Endothelial cell of umbilical vein (primary cell): ENCODE data around the gene SIPA1L3. TPM values are rescaled to one million over a fixed set of nuclear protein-coding genes. Genes with fewer than 3 reads are reported as not detected.

Experiments used
- BruUV-seq: library from RNA; stranded (reverse); fragments of 400-500 nt; replicated peaks from 2 replicates; lab custom pipeline; 2021; lab: Mats Ljungman, UMichigan
- CTCF ChIA-PET: fragments of 300-600, 350-600 bp; sonication (Branson Sonifier 250); formaldehyde crosslinking; loops from one replicate; lab custom pipeline; 2021; ENCODE audit warnings: antibody characterized with exemption, inconsistent platforms; lab: Charles Lee
- POLR2A ChIA-PET: fragments of 300-600, 350-600 bp; sonication (Branson Sonifier 250); formaldehyde crosslinking; loops from one replicate; lab custom pipeline; 2021; ENCODE audit warnings: antibody characterized with exemption, inconsistent platforms; lab: Charles Lee
- DNase-seq: peaks from one replicate; pipeline ENCODE4 v3.0.0-alpha.2; 2011; ENCODE audit warnings: low read depth, low spot score
- FAIRE-seq: peaks from 2 replicates; lab custom pipeline; 2011; peaks lifted over from hg19 to GRCh38; lab: Jason Lieb, UNC
- H2AFZ ChIP-seq: 2 replicates; pipeline ENCODE4 v1.6.0; 2012; ENCODE audit warnings: low read depth, low read length, control low read depth, inconsistent platforms
- H3K27ac ChIP-seq: 2 replicates; pipeline ENCODE4 v1.5.1; 2011; ENCODE audit warnings: low read depth, mild to moderate bottlenecking, control low read depth, low read length, moderate library complexity; ENCODE audit not compliant: insufficient read depth
- H3K27me3 ChIP-seq, 2 experiments: 2 replicates each; pipeline versions ENCODE4 v1.6.0 to v1.6.1; 2011; ENCODE audit warnings: low read length in 2 of 2, mixed read lengths in 1 of 2; ENCODE audit not compliant: control insufficient read depth in 2 of 2, insufficient read depth in 2 of 2
- H3K36me3 ChIP-seq, 2 experiments: 2 replicates in 1 of 2; 3 replicates in 1 of 2; pipeline ENCODE4 v1.5.1; 2011; ENCODE audit warnings: low read length in 2 of 2, mild to moderate bottlenecking in 1 of 2, moderate library complexity in 1 of 2; ENCODE audit not compliant: control insufficient read depth in 2 of 2, insufficient read depth in 2 of 2; ENCODE audit errors: extremely low read depth in 1 of 2
- H3K4me1 ChIP-seq: 3 replicates; pipeline ENCODE4 v1.5.1; 2011; ENCODE audit warnings: mild to moderate bottlenecking, low read length; ENCODE audit not compliant: control insufficient read depth, insufficient read depth; ENCODE audit errors: extremely low read depth
- H3K4me2 ChIP-seq: 2 replicates; pipeline ENCODE4 v1.6.1; 2011; ENCODE audit warnings: low read length, control low read depth, mixed read lengths; ENCODE audit not compliant: insufficient read depth
- H3K4me3 ChIP-seq, 3 experiments: fragments of 200-600 bp in 1 of 3; sonication (generic), shearing (Covaris generic) in 1 of 3; replicated peaks in 1 of 3; 2 replicates each; pipeline ENCODE4 v1.5.1; 2011 to 2016; ENCODE audit warnings: control low read depth in 3 of 3, low read length in 3 of 3, mild to moderate bottlenecking in 2 of 3, inconsistent platforms in 1 of 3, low read depth in 1 of 3, moderate library complexity in 1 of 3; ENCODE audit not compliant: insufficient read depth in 1 of 3
- H3K79me2 ChIP-seq: 2 replicates; pipeline ENCODE4 v1.6.0; 2012; ENCODE audit warnings: low read length, inconsistent platforms; ENCODE audit not compliant: control insufficient read depth, insufficient read depth
- H3K9ac ChIP-seq: replicated peaks from 2 replicates; pipeline ENCODE3; 2011; ENCODE audit warnings: low read length, control low read depth; ENCODE audit not compliant: insufficient read depth; ENCODE audit errors: extremely low read depth
- H3K9me1 ChIP-seq: replicated peaks from 3 replicates; pipeline ENCODE4 v1.6.0; 2011; ENCODE audit warnings: mild to moderate bottlenecking, low read length; ENCODE audit not compliant: control insufficient read depth, insufficient read depth; ENCODE audit errors: extremely low read depth
- H3K9me3 ChIP-seq: replicated peaks from 2 replicates; pipeline ENCODE4 v1.5.1; 2012; ENCODE audit warnings: low read length, inconsistent platforms; ENCODE audit not compliant: control insufficient read depth, insufficient read depth
- H4K20me1 ChIP-seq: replicated peaks from 2 replicates; pipeline ENCODE3; 2011; ENCODE audit warnings: mild to moderate bottlenecking, low read length; ENCODE audit not compliant: control insufficient read depth, insufficient read depth; ENCODE audit errors: extremely low read depth
- EZH2 ChIP-seq: IDR thresholded peaks from 2 replicates; pipeline ENCODE4 v1.6.1; 2012; ENCODE audit warnings: borderline replicate concordance, low read depth, mild to moderate bottlenecking, moderate library complexity, low read length, inconsistent platforms; ENCODE audit not compliant: severe bottlenecking
- FOS ChIP-seq: IDR thresholded peaks from 2 replicates; pipeline ENCODE4 v1.6.1; 2011; ENCODE audit warnings: mild to moderate bottlenecking, low read length, moderate library complexity, borderline replicate concordance; ENCODE audit not compliant: insufficient read depth
- GATA2 ChIP-seq: IDR thresholded peaks from 2 replicates; pipeline ENCODE4 v1.7.0; 2011; ENCODE audit warnings: low read depth, mild to moderate bottlenecking, moderate library complexity, mixed read lengths, low read length; ENCODE audit not compliant: insufficient read length, insufficient read depth
- JUN ChIP-seq: IDR thresholded peaks from 2 replicates; pipeline ENCODE4 v1.6.1; 2011; ENCODE audit warnings: borderline replicate concordance, low read depth; ENCODE audit not compliant: insufficient read length, insufficient read depth
- MYC ChIP-seq: IDR thresholded peaks from one replicate; pipeline ENCODE4 v1.6.1; 2011; ENCODE audit warnings: mild to moderate bottlenecking, low read depth, low read length
- POLR2A ChIP-seq: IDR thresholded peaks from 2 replicates; pipeline ENCODE4 v1.6.1; 2012; ENCODE audit warnings: low read depth, mild to moderate bottlenecking, control low read depth, low read length
- POLR2AphosphoS5 ChIP-seq: IDR thresholded peaks from 2 replicates; pipeline ENCODE4 v1.6.1; 2012; ENCODE audit warnings: low read depth, mild to moderate bottlenecking, control low read depth, low read length, moderate library complexity; ENCODE audit not compliant: insufficient read depth
- dilution Hi-C: fragments of 300-500 bp; cut with MboI; formaldehyde crosslinking; loops from one replicate; pipeline ENCODE4 v1.15.0; 2019; ENCODE audit warnings: low sequenced_read_pairs; ENCODE audit not compliant: extremely low pct_ligation_motif_present
- intact Hi-C: fragments of 100-400 bp; cut with micrococcal nuclease; formaldehyde crosslinking; loops from one replicate; pipeline ENCODE4 v1.10.0; 2022
- polyA plus RNA-seq, 4 experiments: library from polyadenylated mRNA; depleted of rRNA in 3 of 4; stranded (reverse) in 3 of 4; unstranded in 1 of 4; fragments of >200 nt; gene quantifications; 2 replicates each; pipeline versions ENCODE4 v1.2.1 to v1.2.3, GENCODE V29; 2011 to 2012; ENCODE audit warnings: missing spikeins in 1 of 4
- total RNA-seq: library from RNA; stranded (reverse); gene quantifications from 2 replicates; pipeline ENCODE4 v1.2.3, GENCODE V29; 2021
- TF ChIP-seq, protein P1 (sequence below), 2 donors: IDR thresholded peaks; 1 replicate in 1 of 2; 2 replicates in 1 of 2; pipeline ENCODE4 v1.5.1; 2011; ENCODE audit warnings: low read length in 2 of 2, mild to moderate bottlenecking in 2 of 2, moderate library complexity in 2 of 2, control low read depth in 1 of 2, inconsistent platforms in 1 of 2, low read depth in 1 of 2; ENCODE audit not compliant: insufficient read depth in 1 of 2; ENCODE audit errors: extremely low read depth in 1 of 2
- TF ChIP-seq, protein P2 (sequence below): IDR thresholded peaks from 2 replicates; pipeline ENCODE4 v1.6.1; 2011; ENCODE audit not compliant: insufficient read depth, insufficient read length

SIPA1L3 gene
- total and polyA plus RNA-seq, 2 donors (not counting 3 experiments of a cell fraction or from before 2014, with no cell fraction given): 14.2 to 47.2 TPM

DNA sequence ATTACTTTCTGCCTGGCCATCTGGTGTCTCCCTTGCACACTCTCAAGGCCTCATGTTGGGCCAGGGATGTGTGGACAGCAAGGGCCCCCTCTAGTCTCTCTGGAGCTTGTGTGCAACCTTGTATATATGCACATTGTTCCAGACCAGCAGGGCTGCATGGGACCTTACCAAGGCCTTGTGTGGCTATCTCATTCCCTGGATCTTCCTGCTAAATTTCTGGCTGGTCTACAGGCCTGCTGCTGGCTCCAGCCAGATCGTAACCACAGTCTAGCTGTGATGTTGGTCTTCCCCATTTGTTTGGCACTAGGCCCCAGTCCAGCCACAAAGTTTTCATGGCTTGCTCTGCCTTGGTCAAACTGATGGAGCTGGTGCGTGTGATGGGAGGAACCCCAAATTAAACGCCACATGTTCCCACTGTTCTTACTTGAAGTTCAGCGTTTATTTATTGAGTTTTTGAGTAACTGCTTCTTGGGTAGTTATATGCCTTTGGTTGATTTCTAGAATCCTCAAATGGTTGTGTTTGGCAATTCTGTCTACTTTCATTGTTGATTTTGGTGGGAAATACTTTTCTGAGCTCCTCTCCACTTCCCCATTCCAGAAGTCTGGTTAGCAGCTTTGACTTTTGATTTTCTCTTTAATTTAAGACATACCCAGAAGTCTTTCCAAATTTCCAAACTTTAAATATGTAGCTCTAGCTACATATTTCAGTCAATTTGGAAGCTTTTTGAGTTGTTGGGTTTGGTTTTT lies 56.4 kb downstream of the SIPA1L3 start:
- Histone ChIP-seq H3K36me3 (no peaks in the 10 kb centered on the region), H3K79me2 (peaks cover 57% of the 10 kb centered on the region), H3K4me2 (no peak overlapping the region), H4K20me1 (no peaks in the 10 kb centered on the region), H3K9me1 (no peaks in the 10 kb centered on the region), H3K4me3 (no peak overlapping the region), H3K4me1 (peaks cover 18% of the 10 kb centered on the region), H2AFZ (no peak overlapping the region), H3K9ac (no peak overlapping the region), H3K9me3 (no peaks in the 10 kb centered on the region), H3K27me3 (no peaks in the 10 kb centered on the region), H3K27ac (no peak overlapping the region)
- POLR2A ChIA-PET: no interaction called here
- intact Hi-C loops: loop anchor here (2.0 kb wide), 1 partner anchor 41 kb away; no protein-coding TSS in a partner anchor
- no TSS peak for BruUV-seq
- TF ChIP-seq JUN: no peak
- TF ChIP-seq POLR2AphosphoS5: no peak
- TF ChIP-seq POLR2A: no peak
- no peak for TF ChIP-seq FOS
- no peak for TF ChIP-seq EZH2
- TF ChIP-seq, protein P1, sequence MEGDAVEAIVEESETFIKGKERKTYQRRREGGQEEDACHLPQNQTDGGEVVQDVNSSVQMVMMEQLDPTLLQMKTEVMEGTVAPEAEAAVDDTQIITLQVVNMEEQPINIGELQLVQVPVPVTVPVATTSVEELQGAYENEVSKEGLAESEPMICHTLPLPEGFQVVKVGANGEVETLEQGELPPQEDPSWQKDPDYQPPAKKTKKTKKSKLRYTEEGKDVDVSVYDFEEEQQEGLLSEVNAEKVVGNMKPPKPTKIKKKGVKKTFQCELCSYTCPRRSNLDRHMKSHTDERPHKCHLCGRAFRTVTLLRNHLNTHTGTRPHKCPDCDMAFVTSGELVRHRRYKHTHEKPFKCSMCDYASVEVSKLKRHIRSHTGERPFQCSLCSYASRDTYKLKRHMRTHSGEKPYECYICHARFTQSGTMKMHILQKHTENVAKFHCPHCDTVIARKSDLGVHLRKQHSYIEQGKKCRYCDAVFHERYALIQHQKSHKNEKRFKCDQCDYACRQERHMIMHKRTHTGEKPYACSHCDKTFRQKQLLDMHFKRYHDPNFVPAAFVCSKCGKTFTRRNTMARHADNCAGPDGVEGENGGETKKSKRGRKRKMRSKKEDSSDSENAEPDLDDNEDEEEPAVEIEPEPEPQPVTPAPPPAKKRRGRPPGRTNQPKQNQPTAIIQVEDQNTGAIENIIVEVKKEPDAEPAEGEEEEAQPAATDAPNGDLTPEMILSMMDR (IDR thresholded peaks at IDR 0.05; ENCODE audit: extremely low read depth in 1 of 2, insufficient read depth in 1 of 2, low read depth in 1 of 2, low read length in 2 of 2): no peak
- TF ChIP-seq, protein P2, sequence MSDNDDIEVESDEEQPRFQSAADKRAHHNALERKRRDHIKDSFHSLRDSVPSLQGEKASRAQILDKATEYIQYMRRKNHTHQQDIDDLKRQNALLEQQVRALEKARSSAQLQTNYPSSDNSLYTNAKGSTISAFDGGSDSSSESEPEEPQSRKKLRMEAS: no peak
- no peak for TF ChIP-seq GATA2
- TF ChIP-seq MYC: no peak
- DNase-seq (peak; percentile 29), FAIRE-seq (no peak)
- CTCF ChIA-PET: interaction anchor here (0.9 to 2.0 kb wide), 4 partner anchors 11 to 61 kb away, joined by 4 to 12 read pairs (median 4); no protein-coding TSS in a partner anchor
- dilution Hi-C loops: no loop called here
